WTC11 (cell line): ENCODE measurements around the gene EYS. TPM values are rescaled to one million over a fixed set of nuclear protein-coding genes. Genes with fewer than 3 reads are reported as not detected.

Experiments used
- ATAC-seq: fragments of 200-7000 bp; cut with Tn5 transposase; 2 replicates; pipeline ENCODE4 v1.10.0; 2021; ENCODE audit warnings: mild to moderate bottlenecking, moderate library complexity
- CTCF ChIA-PET: fragments of 300-600 bp; sonication (Branson Sonifier 250); formaldehyde crosslinking; loops from one replicate; lab custom pipeline; 2021; ENCODE audit warnings: antibody characterized with exemption; lab: Charles Lee
- POLR2A ChIA-PET: fragments of 350-600 bp; sonication (Branson Sonifier 250); formaldehyde crosslinking; loops from one replicate; lab custom pipeline; 2021; ENCODE audit warnings: antibody characterized with exemption; lab: Charles Lee
- DNase-seq: peaks from one replicate; pipeline ENCODE4 v3.0.0; 2021; ENCODE audit warnings: low spot score
- H3K27ac Mint-ChIP-seq: 2 replicates; pipeline ENCODE4 v1.8.0; 2021; ENCODE audit warnings: mixed read lengths
- H3K27me3 Mint-ChIP-seq: 2 replicates; pipeline ENCODE4 v1.8.0; 2021; ENCODE audit warnings: low read depth, mild to moderate bottlenecking, moderate library complexity, mixed read lengths
- H3K36me3 Mint-ChIP-seq: 2 replicates; pipeline ENCODE4 v1.8.0; 2021; ENCODE audit warnings: mixed read lengths
- H3K4me1 Mint-ChIP-seq: 2 replicates; pipeline ENCODE4 v1.8.0; 2022; ENCODE audit warnings: mixed read lengths
- H3K4me3 Mint-ChIP-seq: 2 replicates; pipeline ENCODE4 v1.8.0; 2021; ENCODE audit warnings: mild to moderate bottlenecking, moderate library complexity, mixed read lengths
- H3K9me3 Mint-ChIP-seq: 2 replicates; pipeline ENCODE4 v1.8.0; 2021; ENCODE audit warnings: mixed read lengths
- ATF2 ChIP-seq: sonication (generic); formaldehyde crosslinking; IDR thresholded peaks from 2 replicates; pipeline ENCODE4 v1.8.1; 2022; ENCODE audit warnings: low read depth, missing genetic modification reagents, borderline replicate concordance
- CBFB ChIP-seq: sonication (generic); formaldehyde crosslinking; IDR thresholded peaks from 2 replicates; pipeline ENCODE4 v1.8.1; 2022; ENCODE audit warnings: mild to moderate bottlenecking, low read depth, missing genetic modification reagents
- E2F4 ChIP-seq: sonication (generic); formaldehyde crosslinking; IDR thresholded peaks from 2 replicates; pipeline ENCODE4 v1.8.1; 2022; ENCODE audit warnings: low read depth, mild to moderate bottlenecking, moderate library complexity, missing genetic modification reagents, borderline replicate concordance
- FOXK1 ChIP-seq: sonication (generic); formaldehyde crosslinking; IDR thresholded peaks from 2 replicates; pipeline ENCODE4 v1.8.0; 2022; ENCODE audit warnings: mild to moderate bottlenecking, moderate library complexity, missing genetic modification reagents
- FOXP4 ChIP-seq: sonication (generic); formaldehyde crosslinking; IDR thresholded peaks from 2 replicates; pipeline ENCODE4 v1.8.0; 2022; ENCODE audit warnings: mild to moderate bottlenecking, missing genetic modification reagents
- GABPB1 ChIP-seq: sonication (generic); formaldehyde crosslinking; IDR thresholded peaks from 2 replicates; pipeline ENCODE4 v1.8.1; 2023; ENCODE audit warnings: mild to moderate bottlenecking, missing genetic modification reagents
- GTF2I ChIP-seq: fragments of 250-450 bp; sonication (Bioruptor Pico); conservative IDR thresholded peaks from 2 replicates; pipeline ENCODE4 v1.4.0; 2021; ENCODE audit warnings: mild to moderate bottlenecking
- HMGA2 ChIP-seq: fragments of 250-450 bp; sonication (Bioruptor Pico); IDR thresholded peaks from 2 replicates; pipeline ENCODE4 v1.4.0; 2021; ENCODE audit warnings: mild to moderate bottlenecking, moderate library complexity
- HMGXB4 ChIP-seq: sonication (generic); formaldehyde crosslinking; IDR thresholded peaks from 2 replicates; pipeline ENCODE4 v1.8.1; 2023; ENCODE audit warnings: mild to moderate bottlenecking, moderate library complexity, missing genetic modification reagents
- IRF1 ChIP-seq: sonication (generic); formaldehyde crosslinking; IDR thresholded peaks from 2 replicates; pipeline ENCODE4 v1.8.0; 2023; ENCODE audit warnings: missing genetic modification reagents
- JAZF1 ChIP-seq: fragments of 250-450 bp; sonication (Bioruptor Pico); IDR thresholded peaks from 2 replicates; pipeline ENCODE4 v1.9.0; 2021; ENCODE audit warnings: moderate library complexity, mild to moderate bottlenecking, inconsistent platforms
- KAT7 ChIP-seq: sonication (generic); formaldehyde crosslinking; IDR thresholded peaks from 2 replicates; pipeline ENCODE4 v1.8.1; 2023; ENCODE audit warnings: missing genetic modification reagents, mild to moderate bottlenecking, borderline replicate concordance
- MAX ChIP-seq: sonication (generic); formaldehyde crosslinking; IDR thresholded peaks from 2 replicates; pipeline ENCODE4 v1.8.0; 2022; ENCODE audit warnings: mild to moderate bottlenecking, missing genetic modification reagents
- MLX ChIP-seq: sonication (generic); formaldehyde crosslinking; IDR thresholded peaks from 2 replicates; pipeline ENCODE4 v1.8.1; 2023; ENCODE audit warnings: mild to moderate bottlenecking, missing genetic modification reagents, moderate library complexity
- NFYB ChIP-seq: sonication (generic); formaldehyde crosslinking; conservative IDR thresholded peaks from 2 replicates; pipeline ENCODE4 v1.8.0; 2022; ENCODE audit warnings: low read depth, missing genetic modification reagents
- NR1H2 ChIP-seq: sonication (generic); formaldehyde crosslinking; IDR thresholded peaks from 2 replicates; pipeline ENCODE4 v1.9.0; 2021; ENCODE audit warnings: mild to moderate bottlenecking, moderate library complexity, missing genetic modification reagents
- PRRX2 ChIP-seq: fragments of 250-450 bp; sonication (Bioruptor Pico); IDR thresholded peaks from 2 replicates; pipeline ENCODE4 v1.8.0; 2021; ENCODE audit warnings: mild to moderate bottlenecking
- SMAD3 ChIP-seq: sonication (generic); formaldehyde crosslinking; IDR thresholded peaks from 2 replicates; pipeline ENCODE4 v1.8.0; 2022; ENCODE audit warnings: missing genetic modification reagents, mild to moderate bottlenecking, borderline replicate concordance
- SMAD4 ChIP-seq: sonication (generic); formaldehyde crosslinking; IDR thresholded peaks from 2 replicates; pipeline ENCODE4 v1.8.0; 2022; ENCODE audit warnings: mild to moderate bottlenecking, missing genetic modification reagents
- SOX15 ChIP-seq: fragments of 250-450 bp; sonication (Bioruptor Pico); IDR thresholded peaks from 2 replicates; pipeline ENCODE4 v1.9.0; 2021; ENCODE audit warnings: mild to moderate bottlenecking
- TCF7 ChIP-seq: sonication (generic); formaldehyde crosslinking; IDR thresholded peaks from 2 replicates; pipeline ENCODE4 v1.8.0; 2022; ENCODE audit warnings: mild to moderate bottlenecking, low read depth, missing genetic modification reagents, moderate library complexity
- TEAD1 ChIP-seq: sonication (generic); formaldehyde crosslinking; IDR thresholded peaks from 2 replicates; pipeline ENCODE4 v1.8.0; 2022; ENCODE audit warnings: mild to moderate bottlenecking, missing genetic modification reagents
- ZBTB21 ChIP-seq: sonication (generic); formaldehyde crosslinking; IDR thresholded peaks from 2 replicates; pipeline ENCODE4 v1.8.1; 2023; ENCODE audit warnings: mild to moderate bottlenecking, missing genetic modification reagents, borderline replicate concordance
- ZNF232 ChIP-seq: sonication (generic); formaldehyde crosslinking; IDR thresholded peaks from 2 replicates; pipeline ENCODE4 v1.8.0; 2022; ENCODE audit warnings: mild to moderate bottlenecking, missing genetic modification reagents
- ZNF416 ChIP-seq: fragments of 250-450 bp; sonication (Bioruptor Pico); IDR thresholded peaks from 2 replicates; pipeline ENCODE4 v1.9.0; 2021; ENCODE audit warnings: mild to moderate bottlenecking, inconsistent platforms
- ZSCAN18 ChIP-seq: fragments of 250-450 bp; sonication (Bioruptor Pico); IDR thresholded peaks from 2 replicates; pipeline ENCODE4 v2.1.2; 2022; ENCODE audit warnings: mild to moderate bottlenecking, moderate library complexity
- total RNA-seq: library from RNA; stranded (reverse); gene quantifications from 3 replicates; pipeline ENCODE4 v1.2.3, GENCODE V29; 2021

Gene EYS
- total RNA-seq, 1 experiment from 2014 or later: not detected

- TF ChIP-seq MLX (CRISPR knock-in tag) (no peak), NFYB (CRISPR knock-in tag) (no peak), PRRX2 (CRISPR knock-in tag) (no peak), SMAD4 (no peak), SOX15 (CRISPR knock-in tag) (no peak), ZSCAN18 (no peak), TCF7 (CRISPR knock-in tag) (no peak), GABPB1 (CRISPR knock-in tag) (no peak), SMAD3 (CRISPR knock-in tag) (no peak)
Measured at GRCh38 chr6:64221776-64222175, 1485.2 kb downstream of the EYS start (continued).

GRCh38 chr6:64220801-64221200 is 1486.2 kb downstream of the EYS start:
- peaks cover 6% of the 10 kb centered on the region for H3K36me3 Mint-ChIP-seq
- CTCF ChIA-PET: no interaction called here
- TF ChIP-seq FOXP4 (CRISPR knock-in tag): no peak
- no peak for TF ChIP-seq HMGXB4 (CRISPR knock-in tag)
- no peak for TF ChIP-seq ZNF416
- no peak for TF ChIP-seq GTF2I (CRISPR knock-in tag)
- TF ChIP-seq HMGA2 (CRISPR knock-in tag): no peak
- TF ChIP-seq FOXK1 (CRISPR knock-in tag): no peak
- no peak for TF ChIP-seq ZNF232 (CRISPR knock-in tag)
- TF ChIP-seq MAX (CRISPR knock-in tag): no peak
- TF ChIP-seq IRF1 (CRISPR knock-in tag): no peak
- TF ChIP-seq CBFB: no peak
- TF ChIP-seq ZBTB21 (CRISPR knock-in tag): no peak
- TF ChIP-seq TEAD1 (CRISPR knock-in tag): no peak
- TF ChIP-seq E2F4 (CRISPR knock-in tag): no peak
- no peak for TF ChIP-seq NR1H2 (CRISPR knock-in tag)
- no peak for TF ChIP-seq KAT7 (CRISPR knock-in tag)
- no peak for TF ChIP-seq JAZF1 (CRISPR knock-in tag)
- TF ChIP-seq ATF2: no peak
- H3K4me3 Mint-ChIP-seq: no peak overlapping the region
- DNase-seq: no peak
- H3K27ac Mint-ChIP-seq: no peak overlapping the region
- POLR2A ChIA-PET: no interaction called here
- H3K27me3 Mint-ChIP-seq: peaks cover 3% of the 10 kb centered on the region; the same call in 1 of the 2 replicates
- H3K9me3 Mint-ChIP-seq: peaks cover 27% of the 10 kb centered on the region
- ATAC-seq: no peak
- no peaks in the 10 kb centered on the region for H3K4me1 Mint-ChIP-seq
